ENCODE measurements around the gene USP2. TPM values are rescaled to one million over a fixed set of nuclear protein-coding genes. Genes with fewer than 3 reads are reported as not detected.

The USP2 gene
- total and polyA plus RNA-seq, 2 of the 8 experiments (the other 6 are each of a cell fraction or from before 2014, with no cell fraction given) = 2.2 to 6.9 TPM

DNA sequence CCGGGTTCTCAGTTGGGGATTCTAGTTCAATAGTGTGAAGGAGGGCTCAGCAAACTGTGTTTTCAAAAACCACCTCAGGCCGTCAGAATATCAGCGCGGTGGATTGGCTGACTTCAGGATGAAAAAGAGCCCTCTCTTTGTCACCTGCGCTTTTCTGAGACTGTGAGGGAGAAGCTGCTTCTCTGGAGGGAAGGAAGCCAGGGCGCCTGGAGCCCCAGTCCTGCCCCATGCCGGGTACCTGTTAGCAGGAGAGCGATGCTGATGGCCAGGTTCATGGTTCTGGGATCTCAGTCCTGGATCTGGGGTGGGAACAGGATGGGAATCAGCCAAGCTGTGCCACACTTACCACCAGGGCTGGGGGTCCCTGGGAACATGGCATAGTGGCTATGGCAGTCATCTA lies 39.1 kb upstream of the USP2 start:
- no peak overlapping the region for H3K14ac ChIP-seq (ENCODE audit: insufficient read length)
- no peak overlapping the region for H2AFZ ChIP-seq (ENCODE audit: low read length)
- H3K27ac ChIP-seq (ENCODE audit: low read depth, low read length) = peak overlapping the region; percentile 73; the same call in 1 of the 2 replicates
- peaks cover 13 to 41% (median 26%) of the 10 kb centered on the region in 4 experiments for H3K4me1 ChIP-seq (replicated peaks in 1 of 4; ENCODE audit: control insufficient read depth in 3 of 4, insufficient read depth in 4 of 4, low read length in 3 of 4)
- H3K4ac ChIP-seq (replicated peaks; ENCODE audit: insufficient read length, low read depth, low read length) = peak overlapping the region; percentile 97
- peak overlapping the region; percentile 85; the same call in 1 of the 2 replicates for H3K18ac ChIP-seq (ENCODE audit: extremely low read depth, low read length)
- peaks cover 0 to 36% of the 10 kb centered on the region in 2 experiments; a peak in 2 of 4 replicates for H3K79me2 ChIP-seq (ENCODE audit: control insufficient read depth in 1 of 2, insufficient read depth in 2 of 2, low read length in 2 of 2)
- H3K36me3 ChIP-seq (ENCODE audit: control insufficient read depth in 2 of 4, insufficient read depth in 4 of 4, low read length in 3 of 4) = peaks cover 19 to 28% (median 24%) of the 10 kb centered on the region in 4 experiments
- peak overlapping the region; percentile 96 for H4K91ac ChIP-seq (replicated peaks; ENCODE audit: insufficient read length, low read length)
- 0 out of 2 replicates have a peak overlapping the region, but pooled peaks have one; percentile 8 for H2BK20ac ChIP-seq (ENCODE audit: low read length)
- DNase-seq (ENCODE audit: low read depth in 1 of 2, low spot score in 2 of 2) (no peak), FAIRE-seq (no peak)
- H3K27me3 ChIP-seq (replicated peaks in 1 of 4; ENCODE audit: control insufficient read depth in 3 of 4, extremely low read depth in 1 of 4, insufficient read depth in 3 of 4, low read length in 3 of 4) = no peaks in the 10 kb centered on the region; a peak in 1 of 7 replicates
- ChIA-PET CTCF (ENCODE audit: partially characterized antibody) (interaction anchor here (2.7 kb wide), 1 partner anchor 47 kb away, joined by 10 read pairs; no protein-coding TSS in a partner anchor), POLR2A (ENCODE audit: partially characterized antibody) (interaction anchor here (1.1 to 3.4 kb wide), 4 partner anchors 18 to 112 kb away, joined by 3 to 12 read pairs (median 4); partner anchors contain the start of gene USP2)
- TF ChIP-seq, protein P1, sequence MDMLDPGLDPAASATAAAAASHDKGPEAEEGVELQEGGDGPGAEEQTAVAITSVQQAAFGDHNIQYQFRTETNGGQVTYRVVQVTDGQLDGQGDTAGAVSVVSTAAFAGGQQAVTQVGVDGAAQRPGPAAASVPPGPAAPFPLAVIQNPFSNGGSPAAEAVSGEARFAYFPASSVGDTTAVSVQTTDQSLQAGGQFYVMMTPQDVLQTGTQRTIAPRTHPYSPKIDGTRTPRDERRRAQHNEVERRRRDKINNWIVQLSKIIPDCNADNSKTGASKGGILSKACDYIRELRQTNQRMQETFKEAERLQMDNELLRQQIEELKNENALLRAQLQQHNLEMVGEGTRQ (IDR thresholded peaks at IDR 0.05; ENCODE audit: low read length) = no peak
- TF ChIP-seq SP2 (IDR thresholded peaks at IDR 0.05; ENCODE audit: low read length) (no peak), SRF (IDR thresholded peaks at IDR 0.05; ENCODE audit: low read depth, low read length) (no peak), BRCA1 (IDR thresholded peaks at IDR 0.05; ENCODE audit: low read depth, low read length) (no peak), TAF1 (IDR thresholded peaks at IDR 0.05; ENCODE audit: low read depth, low read length) (no peak), POLR2AphosphoS5 (IDR thresholded peaks at IDR 0.05; ENCODE audit: low read depth, low read length) (peak; percentile 44; the same call in 1 of the 2 replicates)
- TF ChIP-seq, protein P2, sequence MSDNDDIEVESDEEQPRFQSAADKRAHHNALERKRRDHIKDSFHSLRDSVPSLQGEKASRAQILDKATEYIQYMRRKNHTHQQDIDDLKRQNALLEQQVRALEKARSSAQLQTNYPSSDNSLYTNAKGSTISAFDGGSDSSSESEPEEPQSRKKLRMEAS (IDR thresholded peaks at IDR 0.05) = no peak
- H4K8ac ChIP-seq (ENCODE audit: extremely low read depth, insufficient read depth, low read length) = no peak overlapping the region
- peak overlapping the region; percentile 96; the same call in 1 of the 2 replicates for H2BK5ac ChIP-seq (ENCODE audit: low read depth, low read length)
- H3K9ac ChIP-seq (replicated peaks in 1 of 4; ENCODE audit: extremely low read depth in 1 of 4, low read depth in 3 of 4, low read length in 3 of 4) = peak overlapping the region in 2 of 4 experiments; percentile 49 to 71; a peak in 4 of 7 replicates
- peak overlapping the region; percentile 91; the same call in 1 of the 2 replicates for H2BK12ac ChIP-seq (ENCODE audit: low read depth, low read length)
- H2BK15ac ChIP-seq (ENCODE audit: low read length) = peak overlapping the region; percentile 61; the same call in 1 of the 2 replicates
- no peaks in the 10 kb centered on the region for H3K9me3 ChIP-seq (ENCODE audit: insufficient read depth in 2 of 2, low read depth in 1 of 2, low read length in 1 of 2)
- H4K5ac ChIP-seq (ENCODE audit: insufficient read length, low read depth, low read length) = no peak overlapping the region
- peak overlapping the region; percentile 95; the same call in 1 of the 2 replicates for H2AK5ac ChIP-seq (ENCODE audit: low read depth, low read length)
- WGBS, 2 experiments (ENCODE audit: extremely low coverage in 1 of 2, insufficient coverage in 1 of 2, insufficient read length in 1 of 2, insufficient replicate concordance in 2 of 2, low coverage in 1 of 2, low lambda C conversion rate in 2 of 2, missing lambda C conversion rate in 1 of 2) = 83% methylated on average over 8 of the region's 8 CpGs; no CpG with 5 or more reads in 1 of the 2 experiments
- peak overlapping the region; percentile 70 for H3K56ac ChIP-seq (replicated peaks; ENCODE audit: insufficient read length, low read depth, low read length)
- H3K23me2 ChIP-seq (ENCODE audit: low read depth, low read length) = peaks cover 12% of the 10 kb centered on the region
- H2BK120ac ChIP-seq (replicated peaks; ENCODE audit: low read depth, low read length) = peak overlapping the region; percentile 91
- H3K4me3 ChIP-seq (ENCODE audit: extremely low read depth in 1 of 4, insufficient read depth in 2 of 4, low read depth in 3 of 4, low read length in 4 of 4) = peak overlapping the region in 3 of 4 experiments; percentile 76 to 90 (median 89); a peak in 4 of 8 replicates
- H3K4me2 ChIP-seq (ENCODE audit: insufficient read depth in 1 of 2, low read depth in 2 of 2, low read length in 2 of 2) = peak overlapping the region; percentile 75 to 90
- H3K23ac ChIP-seq (ENCODE audit: insufficient read length) = no peak overlapping the region
- H3K79me1 ChIP-seq (ENCODE audit: low read depth, low read length) = peaks cover 22% of the 10 kb centered on the region
- H4K20me1 ChIP-seq (replicated peaks in 1 of 2; ENCODE audit: control insufficient read depth in 1 of 2, insufficient read depth in 2 of 2, low read length in 2 of 2) = peaks cover 6 to 19% of the 10 kb centered on the region in 2 experiments
